ENCODE measurements around the gene CA12.

DNA sequence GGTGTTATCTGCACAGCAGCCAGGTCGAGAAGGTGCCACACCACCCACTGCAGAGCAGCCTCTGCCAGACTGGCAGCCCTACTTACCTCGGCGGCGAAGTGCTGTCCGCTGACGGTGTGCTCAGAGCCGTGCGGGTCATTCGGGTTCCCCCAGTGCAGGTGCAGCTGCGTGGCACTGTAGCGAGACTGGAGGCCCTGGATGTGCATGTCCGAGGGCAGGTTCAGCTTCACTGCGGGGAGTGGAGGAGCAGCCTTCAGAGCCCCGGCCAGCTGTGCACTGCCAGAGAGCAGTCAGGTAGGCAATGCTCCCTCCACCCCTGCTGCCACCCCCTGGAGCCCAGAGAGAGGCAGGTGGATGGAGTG, 36.3 kb downstream of the CA12 start:
- TF ChIP-seq EZH2phosphoT487 (IDR thresholded peaks at IDR 0.05; ENCODE audit: borderline replicate concordance, low read length) = no peak
- TF ChIP-seq CTCF (conservative IDR thresholded peaks at IDR 0.05; ENCODE audit: low read depth, low read length) = no peak
- no peak for TF ChIP-seq EZH2 (IDR thresholded peaks at IDR 0.05; ENCODE audit: low read length, unreplicated experiment)

Data from PC-3 (cell line).